ENCODE results near the gene PTPN18.

Gene PTPN18

DNA sequence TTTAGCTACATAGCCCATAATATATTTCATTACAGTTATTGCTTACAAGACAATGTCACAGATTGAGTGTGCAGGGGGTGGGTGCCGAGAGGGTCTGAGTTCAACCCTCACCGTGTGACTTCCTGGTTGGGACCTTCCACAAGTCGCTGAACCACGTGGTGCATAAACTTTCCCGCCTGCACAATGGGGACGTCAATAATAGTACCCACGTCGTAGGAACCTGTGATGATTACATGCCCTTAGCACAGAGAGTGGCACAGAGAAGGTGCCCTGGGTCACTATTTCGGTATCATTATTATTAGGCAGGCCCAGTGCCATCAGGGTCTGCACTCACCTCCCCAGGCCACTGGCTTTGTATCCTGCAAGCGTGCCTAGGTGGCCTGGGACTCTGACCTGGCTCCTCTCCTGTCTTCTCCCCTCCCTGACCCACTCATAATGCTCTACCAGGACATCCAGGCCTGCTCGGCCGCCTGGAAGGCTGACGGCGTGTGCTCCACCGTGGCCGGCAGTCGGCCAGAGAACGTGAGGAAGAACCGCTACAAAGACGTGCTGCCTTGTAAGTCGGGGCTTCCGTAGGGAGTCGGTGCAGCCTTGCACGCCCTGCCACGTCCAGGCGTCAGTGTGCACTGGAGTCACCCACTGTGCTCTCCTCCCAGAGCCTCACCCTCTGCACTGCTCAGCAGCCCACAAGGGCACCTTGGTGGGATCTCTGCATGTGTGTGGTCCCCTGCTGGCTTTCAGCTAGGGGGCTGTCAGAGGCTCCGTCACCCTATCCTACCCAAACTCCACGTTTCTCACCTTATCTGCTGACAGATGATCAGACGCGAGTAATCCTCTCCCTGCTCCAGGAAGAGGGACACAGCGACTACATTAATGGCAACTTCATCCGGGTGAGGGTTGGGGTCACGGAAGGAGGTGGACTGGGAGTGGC is 2.8 kb downstream of the PTPN18 start:
- no peak for FAIRE-seq

DNA sequence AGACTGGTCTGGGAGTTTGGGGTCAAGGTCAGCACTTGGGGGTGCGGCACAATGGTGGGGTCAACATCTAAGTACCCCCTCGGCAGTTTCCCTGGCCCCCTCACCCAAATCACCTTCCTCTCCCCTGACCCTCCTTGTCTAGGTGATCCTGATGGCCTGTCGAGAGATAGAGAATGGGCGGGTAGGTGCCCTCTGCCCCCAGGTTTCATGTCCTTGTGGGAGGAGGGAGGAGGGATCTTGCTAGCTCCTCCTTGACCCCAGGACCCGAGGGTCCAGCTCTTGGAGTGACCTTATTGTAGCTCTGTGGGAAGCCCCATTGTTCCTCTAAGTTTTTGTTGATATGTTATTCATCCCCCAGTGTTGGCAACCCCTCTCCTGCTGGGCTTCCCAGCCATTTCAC is 3.6 kb downstream of the PTPN18 start:
- DNase-seq (ENCODE audit: insufficient read length, low spot score), result no peak
- FAIRE-seq, result no peak

More for the DNA sequence above, 2.8 kb downstream of the PTPN18 start:
- no peak for DNase-seq (ENCODE audit: insufficient read length, low spot score)

DNA sequence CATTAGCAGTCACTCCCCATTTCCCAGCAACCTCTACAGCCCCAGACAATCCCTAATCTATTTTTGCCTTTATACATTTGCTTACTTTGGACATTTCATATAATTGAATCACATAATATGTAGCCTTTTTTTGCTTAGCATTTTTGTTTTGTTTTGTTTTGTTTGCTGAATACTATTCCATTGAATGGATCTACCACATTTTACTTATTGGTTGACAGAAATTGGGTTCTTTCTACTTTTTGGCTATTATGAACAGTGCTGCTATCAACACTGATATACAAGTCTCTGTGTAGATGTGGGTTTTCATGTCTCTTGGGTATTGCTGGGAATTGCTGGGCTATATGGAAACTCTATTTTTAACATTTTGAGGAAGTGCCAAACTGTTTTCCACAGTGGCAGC is 7.6 kb downstream of the PTPN18 start:
- FAIRE-seq (no peak), DNase-seq (ENCODE audit: insufficient read length, low spot score) (no peak)

DNA sequence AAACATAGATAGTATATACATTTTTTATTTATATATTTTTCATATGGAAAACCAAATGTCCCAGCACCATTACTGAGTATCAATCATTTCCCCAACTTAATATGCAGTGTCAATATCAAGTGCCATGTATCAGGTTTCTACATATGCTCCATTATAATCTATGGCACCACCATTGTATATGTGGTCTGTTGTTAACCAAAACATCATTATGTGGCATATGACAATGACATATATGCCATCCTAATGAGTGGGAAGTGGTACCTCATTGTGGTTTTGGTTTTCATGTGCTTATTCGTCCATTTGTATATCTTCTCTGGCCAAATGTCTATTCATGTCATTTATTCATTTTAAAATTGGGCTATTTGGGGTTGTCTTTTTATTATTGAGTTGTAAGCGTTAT is 9.2 kb downstream of the PTPN18 start:
- FAIRE-seq, result no peak
- no peak for DNase-seq (ENCODE audit: insufficient read length, low spot score)

DNA sequence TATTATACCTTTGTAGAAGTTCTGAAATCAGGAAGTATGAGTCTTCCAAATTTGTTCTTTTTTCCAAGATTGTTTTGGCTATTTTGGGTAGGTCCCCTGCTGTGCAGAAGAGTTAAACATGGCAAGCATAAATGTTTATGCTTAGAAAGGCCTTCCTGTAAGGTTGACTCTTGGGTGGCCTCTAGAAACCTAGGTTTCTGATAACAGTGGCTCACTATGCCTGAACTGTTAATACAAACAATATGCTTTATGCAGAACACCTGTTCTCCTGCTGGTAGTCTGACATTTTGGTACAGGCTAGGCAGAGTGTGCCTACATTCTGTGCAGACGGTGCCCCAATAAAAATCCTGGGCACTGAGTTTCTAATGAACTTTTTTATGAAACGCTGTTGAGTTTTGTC is 10.1 kb downstream of the PTPN18 start:
- no peak for FAIRE-seq
- DNase-seq (ENCODE audit: insufficient read length, low spot score), result no peak

DNA sequence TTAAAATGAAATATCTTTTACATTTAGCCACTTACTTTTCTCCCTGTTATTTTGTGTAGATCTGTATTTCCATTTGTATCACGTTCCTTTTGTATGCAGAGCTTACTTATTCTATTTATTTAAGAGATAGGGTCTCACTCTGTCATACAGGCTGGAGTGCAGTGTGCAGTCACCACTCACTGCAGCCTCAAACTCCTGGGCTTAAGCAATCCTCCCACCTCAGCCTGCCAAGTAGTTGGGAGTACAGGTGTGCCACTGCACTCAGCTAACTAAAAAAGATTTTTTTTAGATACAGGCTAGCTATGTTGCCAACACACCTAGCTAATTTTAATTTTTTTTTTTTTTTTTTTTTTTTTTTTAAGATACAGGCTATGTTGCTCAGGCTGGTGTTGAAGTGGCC is 10.9 kb downstream of the PTPN18 start:
- FAIRE-seq (no peak), DNase-seq (ENCODE audit: insufficient read length, low spot score) (no peak)

DNA sequence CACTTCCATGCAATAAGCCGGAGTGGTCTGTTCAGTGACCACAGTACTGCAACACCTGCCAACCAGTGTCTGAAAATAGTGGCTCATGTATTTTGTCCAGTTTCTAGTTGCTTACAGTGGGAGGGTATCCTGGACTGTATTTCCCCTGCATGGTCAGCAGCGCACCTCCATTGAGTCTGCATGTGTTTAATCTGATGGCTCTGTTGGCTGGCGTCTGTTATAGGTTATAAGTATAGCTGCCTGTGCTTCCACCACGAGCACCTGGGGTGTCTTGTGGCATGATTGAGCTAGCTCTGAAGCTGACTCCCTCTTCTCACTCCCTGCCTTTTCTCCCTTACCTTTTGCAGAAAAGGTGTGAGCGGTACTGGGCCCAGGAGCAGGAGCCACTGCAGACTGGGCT is 12.9 kb downstream of the PTPN18 start:
- FAIRE-seq, result no peak
- no peak for DNase-seq (ENCODE audit: insufficient read length, low spot score)

DNA sequence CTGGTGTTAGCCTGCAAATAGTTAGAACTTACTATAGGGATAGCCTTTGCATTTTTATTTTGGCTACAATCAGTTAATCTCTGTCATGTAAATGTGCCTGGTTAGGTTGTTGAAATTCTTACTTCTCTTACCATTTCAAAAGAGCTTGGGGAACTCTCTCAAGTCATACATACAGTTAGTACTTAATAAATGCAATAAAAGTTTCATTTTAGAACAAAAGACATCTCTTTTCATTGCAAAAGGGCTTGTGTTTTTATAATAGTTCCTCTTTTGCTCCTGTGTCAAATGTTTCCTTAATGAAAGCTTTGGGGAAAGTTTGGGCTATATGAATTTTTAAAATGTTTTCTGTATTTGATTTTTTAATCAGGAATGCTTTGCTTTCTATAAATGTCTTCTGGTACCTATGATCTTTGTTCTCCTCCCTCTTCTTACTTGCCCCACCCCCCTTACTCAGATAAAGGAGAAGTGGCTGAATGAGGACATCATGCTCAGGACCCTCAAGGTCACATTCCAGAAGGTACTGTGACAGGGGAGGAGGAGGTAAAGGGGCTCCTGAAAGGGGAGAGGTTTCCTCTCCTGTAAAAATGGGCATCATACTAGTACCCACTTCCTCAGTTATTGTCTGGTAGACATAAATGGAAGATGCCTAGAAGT is 13.6 kb downstream of the PTPN18 start:
- no peak for FAIRE-seq

DNA sequence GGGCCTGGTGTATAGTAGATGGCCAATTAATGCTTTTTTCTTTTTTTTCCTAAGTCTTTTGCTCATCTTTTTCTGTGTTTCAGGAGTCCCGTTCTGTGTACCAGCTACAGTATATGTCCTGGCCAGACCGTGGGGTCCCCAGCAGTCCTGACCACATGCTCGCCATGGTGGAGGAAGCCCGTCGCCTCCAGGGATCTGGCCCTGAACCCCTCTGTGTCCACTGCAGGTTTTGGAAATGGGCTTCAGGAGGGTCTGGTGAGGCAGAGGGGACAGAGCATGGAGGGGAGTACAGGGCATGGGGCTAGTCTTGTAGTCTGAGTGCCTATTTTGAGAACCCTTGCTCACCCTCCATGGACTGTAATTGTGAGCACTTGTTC is 14.1 kb downstream of the PTPN18 start:
- DNase-seq (ENCODE audit: insufficient read length, low spot score) (no peak), FAIRE-seq (no peak)

More for the DNA sequence above, 13.6 kb downstream of the PTPN18 start:
- no peak for DNase-seq (ENCODE audit: insufficient read length, low spot score)

DNA sequence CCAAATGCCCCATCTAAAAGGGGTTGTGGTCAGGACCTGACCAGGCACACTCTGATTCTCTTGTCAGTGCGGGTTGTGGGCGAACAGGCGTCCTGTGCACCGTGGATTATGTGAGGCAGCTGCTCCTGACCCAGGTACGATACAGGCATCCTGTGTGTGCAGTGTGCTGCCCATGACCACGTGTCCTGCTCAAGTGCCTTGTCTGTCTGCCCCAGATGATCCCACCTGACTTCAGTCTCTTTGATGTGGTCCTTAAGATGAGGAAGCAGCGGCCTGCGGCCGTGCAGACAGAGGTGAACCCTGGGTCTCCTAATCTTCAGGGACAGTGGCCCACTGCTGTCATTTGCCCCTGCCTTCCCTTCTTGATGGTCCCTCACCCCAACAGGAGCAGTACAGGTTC is 14.6 kb downstream of the PTPN18 start:
- no peak for FAIRE-seq
- DNase-seq (ENCODE audit: insufficient read length, low spot score), result no peak

DNA sequence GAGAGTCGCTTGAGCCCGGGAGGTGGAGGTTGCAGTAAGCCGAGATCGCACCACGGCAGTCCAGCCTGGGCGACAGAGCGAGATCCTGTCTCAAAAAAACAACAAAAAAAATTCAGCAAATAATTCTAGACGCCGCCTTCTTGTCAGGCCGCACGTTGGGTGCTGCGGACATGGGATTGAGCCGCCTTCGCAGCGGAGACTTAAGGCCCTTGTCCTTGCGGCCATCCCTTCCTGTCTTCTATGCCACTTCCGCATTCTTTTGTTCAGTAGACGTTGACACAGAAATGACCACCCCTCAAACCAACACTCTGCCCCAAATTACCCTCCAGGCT is 15.8 kb downstream of the PTPN18 start:
- DNase-seq (ENCODE audit: insufficient read length, low spot score) (no peak), FAIRE-seq (no peak)

DNA sequence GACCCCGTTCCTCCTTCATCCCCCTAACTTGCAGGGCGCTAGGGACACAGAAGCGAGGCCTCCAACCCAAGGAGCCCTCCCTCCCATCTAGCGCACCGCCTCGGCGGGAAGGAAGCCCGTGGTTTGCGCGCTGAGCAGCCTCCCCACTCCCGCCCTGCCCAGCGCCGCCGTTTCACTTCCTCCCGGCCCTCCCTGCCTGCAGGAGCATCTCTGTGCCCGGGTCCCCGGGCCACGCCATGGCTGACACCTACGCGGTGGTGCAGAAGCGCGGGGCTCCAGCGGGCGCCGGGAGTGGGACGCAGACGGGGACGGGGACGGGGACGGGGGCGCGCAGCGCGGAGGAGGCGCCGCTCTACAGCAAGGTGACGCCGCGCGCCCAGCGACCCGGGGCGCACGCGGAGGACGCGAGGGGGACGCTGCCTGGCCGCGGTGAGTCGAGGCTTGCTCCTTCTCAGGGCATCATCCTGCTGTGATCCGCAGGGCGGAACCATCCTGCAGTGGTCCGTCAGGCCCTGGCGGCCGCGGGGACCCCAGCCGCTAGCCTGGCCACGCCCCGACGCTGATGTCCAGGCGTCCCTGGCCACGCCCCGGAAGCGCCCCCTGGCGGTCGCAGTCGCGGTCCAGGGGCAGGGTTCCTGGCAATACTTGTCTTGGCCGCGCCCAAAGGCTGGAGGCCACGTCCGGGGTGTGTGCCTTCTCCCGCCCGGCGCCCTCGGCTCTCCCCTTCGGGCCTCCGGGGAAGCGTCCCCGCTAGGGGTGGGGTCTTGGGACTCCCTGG is 16.4 kb downstream of the PTPN18 start:
- FAIRE-seq (peak; percentile 76), DNase-seq (ENCODE audit: insufficient read length, low spot score) (peak; percentile 88)

DNA sequence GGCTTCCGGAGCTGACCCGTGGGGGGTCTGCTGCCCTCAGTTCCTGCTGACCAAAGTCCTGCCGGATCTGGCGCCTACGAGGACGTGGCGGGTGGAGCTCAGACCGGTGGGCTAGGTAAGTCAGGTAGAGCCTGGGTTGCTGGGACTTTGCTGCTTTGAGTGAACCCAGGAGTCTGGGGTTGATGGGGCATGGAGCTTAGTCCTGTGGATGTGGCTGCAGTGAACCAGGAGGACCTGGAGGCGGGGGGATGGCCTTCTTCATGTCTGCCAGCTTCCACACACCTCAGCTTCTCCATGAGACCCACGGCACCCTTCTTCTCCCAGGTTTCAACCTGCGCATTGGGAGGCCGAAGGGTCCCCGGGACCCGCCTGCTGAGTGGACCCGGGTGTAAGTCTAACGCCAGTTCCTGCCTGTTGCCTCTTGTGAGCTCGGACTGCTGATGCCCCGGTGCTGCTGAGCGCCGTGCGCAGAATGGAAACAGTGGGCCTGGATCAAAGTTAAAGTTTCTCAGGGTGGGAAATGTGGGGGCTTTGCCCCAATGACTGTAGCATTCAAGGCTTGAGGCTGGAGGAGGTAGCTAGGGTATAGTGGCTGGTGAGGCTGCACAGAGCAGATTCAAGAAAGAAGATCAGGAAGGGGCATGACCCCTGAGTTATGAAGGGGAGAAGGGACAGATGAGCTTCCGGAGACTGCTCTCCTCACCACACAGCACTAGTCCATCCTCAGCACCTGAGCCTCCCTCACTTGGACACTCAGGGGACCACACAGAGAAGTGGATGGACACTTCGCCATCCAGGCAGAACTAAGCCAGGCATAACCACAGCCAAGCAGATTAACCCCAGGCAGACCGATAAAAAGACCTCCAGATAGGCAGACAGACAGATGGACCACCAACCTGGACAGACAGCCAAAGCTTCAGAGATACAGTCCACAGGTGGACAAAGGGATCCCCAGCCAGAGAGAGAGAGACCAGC is 17.3 kb downstream of the PTPN18 start:
- FAIRE-seq (no peak), DNase-seq (ENCODE audit: insufficient read length, low spot score) (no peak)

DNA sequence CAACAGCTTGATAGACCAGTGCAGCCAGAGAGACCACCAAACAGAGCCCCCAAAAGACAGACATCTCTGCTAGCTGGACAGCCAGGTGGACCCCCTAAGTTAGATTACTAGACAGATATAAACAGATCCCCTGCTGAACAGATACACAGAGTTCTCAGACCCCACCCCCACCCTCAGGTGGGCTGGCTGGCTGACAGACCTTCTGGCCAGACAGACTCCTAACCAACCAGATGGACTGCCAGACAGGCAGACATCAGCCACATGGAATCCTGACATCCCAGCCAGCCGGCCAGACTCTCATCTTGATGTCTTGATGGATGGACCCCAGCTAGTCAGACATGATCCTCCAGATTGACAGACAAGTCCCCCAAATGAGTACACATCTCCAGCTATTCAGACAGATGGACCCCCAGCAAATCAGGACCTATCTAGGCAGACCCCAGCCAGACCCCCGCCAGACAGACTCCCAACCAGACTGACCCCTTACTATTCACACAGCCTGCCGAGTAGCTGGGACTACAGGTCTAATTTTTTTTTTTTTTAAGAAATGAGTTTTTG is 18.0 kb downstream of the PTPN18 start:
- FAIRE-seq (no peak), DNase-seq (ENCODE audit: insufficient read length, low spot score) (no peak)

DNA sequence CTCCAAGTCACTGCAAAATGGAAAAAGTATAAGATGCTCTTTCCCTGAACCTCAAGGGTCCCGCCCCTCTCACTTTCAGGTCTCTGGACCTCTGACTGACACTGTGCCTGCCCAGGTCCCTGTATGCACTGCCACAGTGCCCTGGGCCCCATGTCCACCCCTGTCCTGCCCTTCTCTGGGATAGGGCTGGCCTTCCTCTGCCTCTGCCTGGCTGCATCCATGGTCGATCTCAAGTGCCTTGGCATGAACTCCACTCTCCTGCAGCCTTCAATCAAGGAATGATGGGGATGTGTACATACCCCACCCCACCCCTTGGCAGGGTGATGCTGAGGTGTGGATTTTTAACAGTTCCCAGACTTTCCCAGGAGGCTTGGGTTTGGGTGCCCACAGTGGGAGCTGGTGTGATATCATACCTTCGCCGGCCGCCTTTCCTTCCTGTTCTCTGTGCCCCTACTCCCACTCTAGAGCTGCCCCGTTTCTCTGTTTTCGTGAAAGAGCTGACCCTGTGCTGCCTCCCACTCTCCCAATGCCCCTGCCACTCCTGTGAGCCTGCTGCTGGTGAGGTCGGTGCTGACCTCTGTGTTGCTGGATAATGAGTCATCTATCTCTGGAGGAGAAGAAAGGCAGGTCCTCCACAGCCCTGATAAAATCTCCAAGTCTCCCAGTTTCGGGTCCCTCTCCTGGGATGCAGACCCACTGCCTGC is 18.9 kb downstream of the PTPN18 start:
- FAIRE-seq (peak; percentile 28), DNase-seq (ENCODE audit: insufficient read length, low spot score) (peak; percentile 46)

DNA sequence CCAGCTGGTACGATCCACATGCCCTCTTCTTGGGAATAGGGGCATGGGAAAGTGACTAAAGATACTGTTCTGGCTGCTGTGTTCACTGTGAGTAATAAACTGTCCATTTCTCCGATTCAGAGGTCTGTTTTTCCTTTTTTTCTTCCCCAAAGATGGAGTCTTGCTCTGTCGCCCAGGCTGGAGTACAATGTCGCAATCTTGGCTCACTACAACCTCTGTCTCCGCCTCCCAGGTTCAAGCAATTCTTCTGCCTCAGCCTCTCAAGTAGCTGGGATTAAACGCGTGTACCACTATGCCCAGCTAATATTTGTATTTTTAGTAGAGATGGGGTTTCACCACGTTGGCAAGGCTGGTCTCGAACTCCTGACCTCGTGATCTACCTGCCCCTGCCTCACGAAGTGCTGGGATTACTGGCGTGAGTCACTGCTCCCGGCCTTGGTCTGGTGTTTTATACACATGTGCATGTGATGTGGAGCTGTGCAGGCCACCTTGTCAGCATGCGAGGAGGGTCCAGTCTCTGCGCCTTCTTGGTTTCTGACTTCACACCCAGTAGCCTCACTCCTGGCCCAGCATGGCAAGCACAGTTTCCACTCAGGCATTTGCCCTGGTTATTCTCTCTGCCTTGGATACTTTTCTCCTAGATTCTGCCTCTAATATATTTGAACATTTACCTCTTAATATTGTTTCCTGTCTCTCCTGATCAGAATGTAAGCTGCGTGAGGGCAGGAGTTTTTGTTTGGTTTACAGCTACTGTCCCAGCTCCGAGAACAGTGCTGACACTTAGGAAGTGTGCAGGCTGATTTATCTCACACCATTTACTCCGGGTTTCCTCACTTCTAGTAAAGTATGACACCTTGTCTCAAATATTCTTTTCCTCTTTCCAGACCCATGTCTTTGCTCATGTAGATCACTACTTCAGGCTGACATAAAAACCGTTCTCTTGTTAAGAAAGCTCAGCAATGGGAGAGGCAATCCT is 19.7 kb downstream of the PTPN18 start:
- DNase-seq (ENCODE audit: insufficient read length, low spot score), result no peak
- no peak for FAIRE-seq

DNA sequence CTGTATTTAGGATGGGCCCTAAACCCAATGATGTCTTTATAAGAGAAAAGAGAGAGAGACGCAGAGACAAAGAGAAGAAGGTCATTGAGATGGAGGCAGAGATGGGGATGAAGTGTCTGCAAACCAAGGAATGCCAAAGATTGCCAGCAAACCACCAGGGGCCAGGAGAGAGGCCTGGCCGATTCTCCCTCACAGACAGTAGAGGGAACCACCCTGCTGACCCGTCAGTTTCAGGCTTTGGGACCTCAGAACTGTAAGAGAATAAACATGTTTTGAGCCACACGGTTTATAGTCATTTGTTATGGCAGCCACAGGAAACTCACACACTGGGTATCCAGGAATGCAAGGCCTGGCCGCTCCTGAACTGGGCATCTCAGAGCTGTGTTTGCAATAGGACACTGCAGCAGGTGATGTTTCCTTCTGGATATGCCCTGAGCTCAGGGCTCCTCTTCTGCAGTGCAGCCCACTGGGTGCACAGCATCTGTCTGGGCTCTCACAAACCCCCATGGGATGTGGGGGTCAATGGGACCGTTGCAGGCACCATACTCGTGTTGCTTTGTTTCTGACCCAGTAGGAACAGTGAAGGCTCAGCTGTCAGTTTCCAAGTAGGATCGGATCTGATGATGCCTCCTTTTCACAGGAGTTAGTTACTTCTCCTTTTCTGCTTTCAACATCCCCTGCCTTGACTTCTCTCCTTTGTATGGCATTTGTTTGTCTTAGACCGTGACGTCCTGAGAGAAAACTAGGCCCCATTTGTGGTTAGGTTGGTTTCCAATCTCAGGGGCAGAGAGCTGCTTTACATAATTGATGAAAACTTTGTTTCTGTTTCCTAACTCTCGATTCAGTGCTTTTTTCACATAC is 20.8 kb downstream of the PTPN18 start:
- no peak for FAIRE-seq
- DNase-seq (ENCODE audit: insufficient read length, low spot score), result no peak

All from HTR-8/SVneo (cell line).